H1 (cell line): ENCODE data around the gene ZIC1. TPM values are rescaled to one million over a fixed set of nuclear protein-coding genes. Genes with fewer than 3 reads are reported as not detected.

ENCODE experiments used
- CTCF ChIA-PET: fragments of 300-600 bp; sonication (Branson Sonifier 250); formaldehyde crosslinking; loops from one replicate; lab custom pipeline; 2021; ENCODE audit not compliant: partially characterized antibody; lab: Charles Lee
- POLR2A ChIA-PET: fragments of 300-600 bp; sonication (Branson Sonifier 250); formaldehyde crosslinking; loops from one replicate; lab custom pipeline; 2021; ENCODE audit warnings: inconsistent platforms; ENCODE audit not compliant: partially characterized antibody; lab: Charles Lee
- DNase-seq, 2 experiments: peaks; one replicate each; pipeline versions ENCODE4 v3.0.0 to v3.0.0-alpha.2; 2010 to 2022; ENCODE audit warnings: low spot score in 2 of 2, low read depth in 1 of 2, mixed read lengths in 1 of 2
- FAIRE-seq: peaks from 2 replicates; lab custom pipeline; 2011; peaks lifted over from hg19 to GRCh38; lab: Jason Lieb, UNC
- H2AFZ ChIP-seq: 2 replicates; pipeline ENCODE4 v1.8.1; 2012; ENCODE audit warnings: low read length, inconsistent platforms
- H2AK5ac ChIP-seq: 2 replicates; pipeline ENCODE4 v1.6.1; 2013; ENCODE audit warnings: low read depth, low read length
- H2BK120ac ChIP-seq: replicated peaks from 2 replicates; pipeline ENCODE3; 2013; ENCODE audit warnings: low read depth, low read length, inconsistent platforms
- H2BK12ac ChIP-seq: 2 replicates; pipeline ENCODE4 v1.6.1; 2013; ENCODE audit warnings: low read depth, low read length
- H2BK15ac ChIP-seq: 2 replicates; pipeline ENCODE4 v1.6.1; 2013; ENCODE audit warnings: low read length
- H2BK20ac ChIP-seq: 2 replicates; pipeline ENCODE4 v1.6.1; 2013; ENCODE audit warnings: low read length
- H2BK5ac ChIP-seq: 2 replicates; pipeline ENCODE4 v1.6.1; 2013; ENCODE audit warnings: low read depth, low read length
- H3K14ac ChIP-seq: 2 replicates; pipeline ENCODE4 v1.6.1; 2013; ENCODE audit warnings: inconsistent platforms; ENCODE audit not compliant: insufficient read length
- H3K18ac ChIP-seq: 2 replicates; pipeline ENCODE4 v1.6.1; 2013; ENCODE audit warnings: low read length; ENCODE audit errors: extremely low read depth
- H3K23ac ChIP-seq: 2 replicates; pipeline ENCODE4 v1.6.1; 2013; ENCODE audit warnings: inconsistent platforms; ENCODE audit not compliant: insufficient read length
- H3K23me2 ChIP-seq: 2 replicates; pipeline ENCODE4 v1.6.1; 2013; ENCODE audit warnings: low read depth, low read length
- H3K27ac ChIP-seq: 2 replicates; pipeline ENCODE4 v1.6.1; 2011; ENCODE audit warnings: low read depth, low read length, inconsistent platforms
- H3K27me3 ChIP-seq, 4 experiments: replicated peaks in 1 of 4; 1 replicate in 1 of 4; 2 replicates in 3 of 4; pipeline versions ENCODE4 v1.6.1 to v1.8.1; 2011 to 2013; ENCODE audit warnings: low read length in 3 of 4, mild to moderate bottlenecking in 3 of 4, inconsistent platforms in 2 of 4, mixed read lengths in 2 of 4, moderate library complexity in 1 of 4; ENCODE audit not compliant: control insufficient read depth in 3 of 4, insufficient read depth in 3 of 4; ENCODE audit errors: extremely low read depth in 1 of 4
- H3K36me3 ChIP-seq, 4 experiments: 2 replicates each; pipeline versions ENCODE4 v1.6.1 to v1.8.1; 2011 to 2013; ENCODE audit warnings: mild to moderate bottlenecking in 4 of 4, low read length in 3 of 4, moderate library complexity in 2 of 4, control low read depth in 1 of 4, inconsistent platforms in 1 of 4; ENCODE audit not compliant: insufficient read depth in 4 of 4, control insufficient read depth in 2 of 4
- H3K4ac ChIP-seq: replicated peaks from 2 replicates; pipeline ENCODE3; 2013; ENCODE audit warnings: low read length, low read depth, mixed read lengths, inconsistent platforms; ENCODE audit not compliant: insufficient read length
- H3K4me1 ChIP-seq, 4 experiments: replicated peaks in 1 of 4; 1 replicate in 1 of 4; 2 replicates in 3 of 4; pipeline versions ENCODE4 v1.6.1 to v1.8.1; 2011 to 2013; ENCODE audit warnings: low read length in 3 of 4, inconsistent platforms in 2 of 4, mixed read lengths in 1 of 4; ENCODE audit not compliant: insufficient read depth in 4 of 4, control insufficient read depth in 3 of 4
- H3K4me2 ChIP-seq, 2 experiments: 2 replicates each; pipeline versions ENCODE4 v1.6.1 to v1.8.1; 2011 to 2013; ENCODE audit warnings: low read depth in 2 of 2, low read length in 2 of 2, control low read depth in 1 of 2, inconsistent platforms in 1 of 2, mild to moderate bottlenecking in 1 of 2; ENCODE audit not compliant: insufficient read depth in 1 of 2
- H3K4me3 ChIP-seq, 4 experiments: fragments of 200-600, 300-600 bp in 1 of 4; sonication (generic), shearing (Covaris generic), sonication (Bioruptor Twin) in 1 of 4; 2 replicates each; pipeline versions ENCODE4 v1.5.1 to v1.8.1; 2011 to 2016; ENCODE audit warnings: low read length in 4 of 4, low read depth in 3 of 4, control low read depth in 2 of 4, inconsistent platforms in 2 of 4, mild to moderate bottlenecking in 2 of 4, mixed read lengths in 1 of 4, moderate library complexity in 1 of 4; ENCODE audit not compliant: insufficient read depth in 2 of 4; ENCODE audit errors: extremely low read depth in 1 of 4
- H3K56ac ChIP-seq: replicated peaks from 2 replicates; pipeline ENCODE3; 2013; ENCODE audit warnings: low read depth, mild to moderate bottlenecking, mixed read lengths, low read length, inconsistent platforms; ENCODE audit not compliant: insufficient read length
- H3K79me1 ChIP-seq: 2 replicates; pipeline ENCODE4 v1.6.1; 2013; ENCODE audit warnings: low read depth, low read length, control low read depth
- H3K79me2 ChIP-seq, 2 experiments: 2 replicates each; pipeline versions ENCODE4 v1.6.1 to v1.8.1; 2012 to 2013; ENCODE audit warnings: low read length in 2 of 2, mild to moderate bottlenecking in 2 of 2, inconsistent platforms in 1 of 2; ENCODE audit not compliant: insufficient read depth in 2 of 2, control insufficient read depth in 1 of 2
- H3K9ac ChIP-seq, 4 experiments: replicated peaks in 1 of 4; 1 replicate in 1 of 4; 2 replicates in 3 of 4; pipeline versions ENCODE4 v1.6.1 to v1.8.1; 2011 to 2013; ENCODE audit warnings: low read depth in 3 of 4, low read length in 3 of 4, control low read depth in 2 of 4, mild to moderate bottlenecking in 2 of 4, moderate library complexity in 2 of 4, inconsistent platforms in 1 of 4; ENCODE audit errors: extremely low read depth in 1 of 4
- H3K9me3 ChIP-seq, 2 experiments: 2 replicates each; pipeline versions ENCODE4 v1.6.1 to v1.8.1; 2012 to 2013; ENCODE audit warnings: mild to moderate bottlenecking in 2 of 2, moderate library complexity in 2 of 2, control low read depth in 1 of 2, inconsistent platforms in 1 of 2, low read depth in 1 of 2, low read length in 1 of 2, mixed read lengths in 1 of 2; ENCODE audit not compliant: insufficient read depth in 2 of 2
- H4K20me1 ChIP-seq, 2 experiments: replicated peaks in 1 of 2; 2 replicates each; pipeline versions ENCODE3 to v1.8.1; 2011 to 2013; ENCODE audit warnings: inconsistent platforms in 2 of 2, low read length in 2 of 2, mild to moderate bottlenecking in 1 of 2; ENCODE audit not compliant: insufficient read depth in 2 of 2, control insufficient read depth in 1 of 2
- H4K5ac ChIP-seq: 2 replicates; pipeline ENCODE4 v1.6.1; 2013; ENCODE audit warnings: low read length, low read depth, mixed read lengths, inconsistent platforms; ENCODE audit not compliant: insufficient read length
- H4K8ac ChIP-seq: 2 replicates; pipeline ENCODE4 v1.8.0; 2013; ENCODE audit warnings: mild to moderate bottlenecking, moderate library complexity, low read length, inconsistent platforms; ENCODE audit not compliant: insufficient read depth; ENCODE audit errors: extremely low read depth
- H4K91ac ChIP-seq: replicated peaks from 2 replicates; pipeline ENCODE3; 2013; ENCODE audit warnings: low read length, mixed read lengths, inconsistent platforms; ENCODE audit not compliant: insufficient read length
- JUND ChIP-seq: IDR thresholded peaks from 2 replicates; pipeline ENCODE4 v1.6.1; 2011; ENCODE audit warnings: mild to moderate bottlenecking, improper control_type of control experiment, low read length
- KDM1A ChIP-seq: fragments of 200-600, 300-600 bp; sonication (generic); IDR thresholded peaks from 2 replicates; pipeline ENCODE4 v1.7.1; 2016; ENCODE audit warnings: mild to moderate bottlenecking, low read length, borderline replicate concordance
- NRF1 ChIP-seq: IDR thresholded peaks from 2 replicates; pipeline ENCODE4 v1.6.1; 2011; ENCODE audit warnings: mild to moderate bottlenecking, low read depth, low read length, improper control_type of control experiment
- POLR2A ChIP-seq, 2 experiments: IDR thresholded peaks; 1 replicate in 1 of 2; 2 replicates in 1 of 2; pipeline ENCODE4 v1.6.1; 2011; ENCODE audit warnings: low read depth in 2 of 2, low read length in 2 of 2, mild to moderate bottlenecking in 2 of 2; ENCODE audit errors: control extremely low read depth in 1 of 2
- SIN3A ChIP-seq, 2 experiments: IDR thresholded peaks in 1 of 2; conservative IDR thresholded peaks in 1 of 2; 2 replicates each; pipeline ENCODE4 v1.6.1; 2011 to 2012; ENCODE audit warnings: low read length in 2 of 2, improper control_type of control experiment in 1 of 2, low read depth in 1 of 2, mild to moderate bottlenecking in 1 of 2
- SIX5 ChIP-seq: IDR thresholded peaks from 2 replicates; pipeline ENCODE4 v1.6.1; 2011; ENCODE audit warnings: mild to moderate bottlenecking, low read depth, low read length
- TCF12 ChIP-seq: IDR thresholded peaks from 2 replicates; pipeline ENCODE4 v1.6.1; 2011; ENCODE audit warnings: low read depth, mild to moderate bottlenecking, low read length
- WGBS, 2 experiments: shearing (Covaris generic) in 1 of 2; methylation state at CpG; one replicate each; pipeline versions ENCODE4 v1.1.6 to v1.1.7; 2013 to 2015; ENCODE audit warnings: low lambda C conversion rate in 2 of 2, mixed read lengths in 2 of 2, inconsistent platforms in 1 of 2, low coverage in 1 of 2, missing lambda C conversion rate in 1 of 2; ENCODE audit not compliant: insufficient replicate concordance in 2 of 2, insufficient coverage in 1 of 2, insufficient read length in 1 of 2; ENCODE audit errors: extremely low coverage in 1 of 2, missing lambda C conversion rate in 1 of 2; 5-methylcytosine and 5-hydroxymethylcytosine counted together
- polyA plus RNA-seq, 7 experiments: library from polyadenylated mRNA; depleted of rRNA in 3 of 7; stranded (reverse) in 5 of 7; unstranded in 2 of 7; fragments of >200 nt in 5 of 7; fragments of 200-250 nt in 2 of 7; gene quantifications; 1 replicate in 5 of 7; 2 replicates in 1 of 7; 4 replicates in 1 of 7; pipeline versions ENCODE4 v1.2.1 to v1.2.3, GENCODE V29; 2011 to 2013; ENCODE audit warnings: missing spikeins in 2 of 7, mixed read lengths in 2 of 7
- total RNA-seq: library from RNA; stranded (reverse); fragmentation: NEBNext Ultra II Directional; extraction: Animal tissue kit (Norgen Biotek cat#: 25700); gene quantifications from 2 replicates; pipeline ENCODE4 v1.2.1, GENCODE V29; 2021
- TF ChIP-seq, protein P1 (sequence below): IDR thresholded peaks from 2 replicates; pipeline ENCODE4 v1.6.1; 2011; ENCODE audit warnings: low read length, improper control_type of control experiment

ZIC1 gene
- total and polyA plus RNA-seq, 2 of the 8 experiments (the other 6 are each of a cell fraction or from before 2014, with no cell fraction given), result 0.80 to 2.2 TPM

DNA sequence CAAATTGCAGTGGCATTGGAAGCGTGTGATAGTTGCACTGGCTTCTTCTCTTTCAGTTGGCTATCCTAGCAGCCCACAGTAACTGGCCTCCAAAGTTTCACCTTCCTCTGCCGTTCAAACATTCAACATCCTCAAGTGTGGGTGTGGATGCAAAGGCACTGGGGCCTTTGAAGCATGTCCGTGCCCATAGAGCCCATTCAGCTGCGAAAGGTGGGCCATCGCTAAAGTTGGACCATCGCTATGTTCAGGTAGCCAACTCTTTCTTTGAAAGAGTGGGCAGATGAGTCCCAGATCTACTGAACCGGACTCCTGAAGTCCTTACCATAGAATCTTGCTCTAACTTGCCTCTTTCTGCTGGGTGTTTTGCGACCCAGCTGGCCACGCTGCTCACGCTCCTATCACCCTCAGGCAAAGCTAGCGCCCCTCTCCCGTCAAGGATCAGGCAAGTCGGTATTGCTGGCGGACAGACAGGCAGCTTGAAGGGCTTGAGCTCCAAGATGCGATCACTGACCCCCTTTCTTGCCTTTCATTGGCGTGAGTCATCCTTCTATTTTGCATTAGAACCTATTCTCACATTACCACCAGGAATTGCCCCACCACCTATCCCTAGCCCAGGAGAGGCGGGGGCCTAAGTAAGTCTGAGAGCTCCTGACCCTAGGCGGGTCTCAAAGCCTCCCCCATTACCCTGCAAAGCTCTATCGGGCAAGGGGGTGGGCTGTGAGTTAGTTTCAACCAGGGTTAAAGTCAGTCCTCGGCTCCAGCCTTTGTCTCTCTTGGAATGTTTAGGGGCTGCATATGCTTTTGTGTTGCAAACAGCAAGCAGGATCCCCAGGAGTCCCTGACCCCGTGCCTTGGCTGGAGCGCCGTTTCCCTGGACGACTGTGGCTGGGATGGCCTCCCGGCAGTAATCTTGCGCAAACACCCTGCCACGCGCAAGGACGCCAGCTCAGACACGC is 31.5 kb upstream of the ZIC1 start:
- peak overlapping the region; percentile 64 to 67 for H3K4me2 ChIP-seq
- no peak overlapping the region for H3K9ac ChIP-seq
- peak; percentile 94 for FAIRE-seq
- H3K79me2 ChIP-seq, result no peaks in the 10 kb centered on the region
- peaks cover 10 to 35% (median 24%) of the 10 kb centered on the region in 4 experiments for H3K4me1 ChIP-seq
- no peak overlapping the region for H4K5ac ChIP-seq
- no peak overlapping the region for H3K4ac ChIP-seq
- H3K18ac ChIP-seq, result peak overlapping the region; percentile 74
- H3K56ac ChIP-seq, result no peak overlapping the region
- peaks cover 0 to 5% of the 10 kb centered on the region in 2 experiments for H4K20me1 ChIP-seq
- H3K27ac ChIP-seq, result peak overlapping the region; percentile 3; the same call in 1 of the 2 replicates
- H3K14ac ChIP-seq, result no peak overlapping the region
- no peaks in the 10 kb centered on the region for H3K79me1 ChIP-seq
- no peak overlapping the region; the same call in 1 of the 2 replicates for H2AK5ac ChIP-seq
- no peak overlapping the region for H3K23ac ChIP-seq
- peak overlapping the region; percentile 27 to 62 (median 36); a peak in 7 of 8 replicates for H3K4me3 ChIP-seq
- no peak overlapping the region for H4K8ac ChIP-seq
- CTCF ChIA-PET, result interaction anchor here (0.6 to 11.9 kb wide), 16 partner anchors 9 to 1611 kb away, joined by 3 to 162 read pairs (median 4); partner anchors contain the start of gene ZIC4
- WGBS, 2 experiments, result 2% methylated on average over 30 of the region's 30 CpGs; no CpG with 5 or more reads in 1 of the 2 experiments
- H3K9me3 ChIP-seq, result no peaks in the 10 kb centered on the region
- H2BK120ac ChIP-seq, result no peak overlapping the region
- H2BK15ac ChIP-seq, result peak overlapping the region; percentile 19; the same call in 1 of the 2 replicates
- H3K27me3 ChIP-seq, result peaks cover 50 to 78% (median 65%) of the 10 kb centered on the region in 4 experiments
- H3K36me3 ChIP-seq, result no peaks in the 10 kb centered on the region
- H2AFZ ChIP-seq, result 0 out of 2 replicates have a peak overlapping the region, but pooled peaks have one; percentile 5
- peaks cover 5% of the 10 kb centered on the region for H3K23me2 ChIP-seq
- H2BK5ac ChIP-seq, result peak overlapping the region; percentile 4; the same call in 1 of the 2 replicates
- peak overlapping the region; percentile 80 for H2BK20ac ChIP-seq
- no peak overlapping the region for H4K91ac ChIP-seq
- peak; percentile 76 to 82 for DNase-seq
- POLR2A ChIA-PET, result interaction anchor here (0.8 to 2.3 kb wide), 9 partner anchors 9 to 42 kb away, joined by 3 to 9 read pairs (median 6); no protein-coding TSS in a partner anchor
- H2BK12ac ChIP-seq, result peak overlapping the region; percentile 92
- TF ChIP-seq TCF12 (peak; percentile 38; the same call in 1 of the 2 replicates), KDM1A (peak; percentile 82; the same call in 1 of the 2 replicates), NRF1 (no peak), SIN3A (conservative IDR thresholded peaks at IDR 0.05 in 1 of 2, IDR thresholded peaks at IDR 0.05 in 1 of 2; ENCODE audit: low read depth in 1 of 2, low read length in 2 of 2) (no peak), JUND (peak; percentile 97), SIX5 (no peak), POLR2A (IDR thresholded peaks at IDR 0.05; ENCODE audit: control extremely low read depth in 1 of 2, low read depth in 2 of 2, low read length in 2 of 2) (no peak)
- TF ChIP-seq, protein P1, sequence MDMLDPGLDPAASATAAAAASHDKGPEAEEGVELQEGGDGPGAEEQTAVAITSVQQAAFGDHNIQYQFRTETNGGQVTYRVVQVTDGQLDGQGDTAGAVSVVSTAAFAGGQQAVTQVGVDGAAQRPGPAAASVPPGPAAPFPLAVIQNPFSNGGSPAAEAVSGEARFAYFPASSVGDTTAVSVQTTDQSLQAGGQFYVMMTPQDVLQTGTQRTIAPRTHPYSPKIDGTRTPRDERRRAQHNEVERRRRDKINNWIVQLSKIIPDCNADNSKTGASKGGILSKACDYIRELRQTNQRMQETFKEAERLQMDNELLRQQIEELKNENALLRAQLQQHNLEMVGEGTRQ, result no peak
